Lung (tissue), 12 donors: ENCODE measurements around the gene NOVA1. TPM values are rescaled to one million over a fixed set of nuclear protein-coding genes. Genes with fewer than 3 reads are reported as not detected.

Experiments used
- ATAC-seq: fragments of 200-7000 bp; cut with Tn5 transposase; one replicate; pipeline ENCODE4 v1.9.1; 2020; ENCODE audit warnings: moderate number of reproducible peaks; ENCODE audit not compliant: insufficient read depth, low FRiP score
- DNase-seq, 3 donors: peaks; one replicate each; pipeline ENCODE4 v3.0.0-alpha.2; 2013 to 2017
- H3K27ac ChIP-seq, 2 donors: one replicate each; pipeline ENCODE4 v1.5.1; 2013; ENCODE audit warnings: mild to moderate bottlenecking in 2 of 2, moderate library complexity in 2 of 2, control low read depth in 1 of 2, inconsistent platforms in 1 of 2, low read depth in 1 of 2, low read length in 1 of 2
- H3K27me3 ChIP-seq, 3 donors: one replicate each; pipeline ENCODE4 v1.5.1; 2013; ENCODE audit warnings: low read length in 2 of 3; ENCODE audit not compliant: control insufficient read depth in 3 of 3, insufficient read depth in 3 of 3
- H3K36me3 ChIP-seq, 4 donors: one replicate each; pipeline ENCODE4 v1.5.1; 2013; ENCODE audit warnings: low read length in 4 of 4, mild to moderate bottlenecking in 1 of 4, moderate library complexity in 1 of 4; ENCODE audit not compliant: control insufficient read depth in 4 of 4, insufficient read depth in 4 of 4
- H3K4me1 ChIP-seq, 5 donors: one replicate each; pipeline ENCODE4 v1.5.1; 2013; ENCODE audit warnings: low read length in 5 of 5, mild to moderate bottlenecking in 2 of 5, moderate library complexity in 1 of 5; ENCODE audit not compliant: control insufficient read depth in 5 of 5, insufficient read depth in 5 of 5
- H3K4me3 ChIP-seq: one replicate; pipeline ENCODE4 v1.5.1; 2013; ENCODE audit warnings: mild to moderate bottlenecking, control low read depth, moderate library complexity
- H3K9ac ChIP-seq, 2 donors: one replicate each; pipeline ENCODE4 v1.5.1; 2013; ENCODE audit warnings: low read length in 2 of 2, control low read depth in 1 of 2; ENCODE audit not compliant: insufficient read depth in 1 of 2
- H3K9me3 ChIP-seq, 4 donors: one replicate each; pipeline ENCODE4 v1.5.1; 2013; ENCODE audit warnings: low read length in 3 of 4, mild to moderate bottlenecking in 1 of 4, moderate library complexity in 1 of 4; ENCODE audit not compliant: control insufficient read depth in 4 of 4, insufficient read depth in 3 of 4
- CTCF ChIP-seq: IDR thresholded peaks from 2 replicates; pipeline ENCODE4 v1.5.1; 2012; ENCODE audit warnings: mild to moderate bottlenecking; ENCODE audit errors: control extremely low read depth, extremely low read depth
- WGBS, 2 donors: extraction: QIAGEN DNeasy Blood & Tissue Kit; methylation state at CpG; one replicate each; pipeline ENCODE4 v1.1.7; 2013; 5-methylcytosine and 5-hydroxymethylcytosine counted together
- polyA plus RNA-seq, 2 donors: library from polyadenylated mRNA; stranded (reverse); fragments of 200-250 nt; gene quantifications; one replicate each; pipeline ENCODE4 v1.2.1, GENCODE V29; 2013
- total RNA-seq, 2 donors: library from RNA; depleted of rRNA in 1 of 2; stranded (reverse); fragments of >200 nt in 1 of 2; gene quantifications; one replicate each; pipeline ENCODE4 v1.2.1, GENCODE V29; 2014 to 2021
- donor health status: control.
- donor health status: control.
- donor health status: Bipolar disorder and iron deficiency.
- donor health status: healthy.
- donor health status: DM: yes; HTN: yes; CAD: no.

Gene NOVA1
- total and polyA plus RNA-seq, 4 donors: 0.38 to 10.0 (median 2.1) TPM

- ATAC-seq (no peak), DNase-seq (no peak)
- no peak overlapping the region for H3K9ac ChIP-seq
- peaks cover 0 to 9% (median 0%) of the 10 kb centered on the region in 5 donors for H3K4me1 ChIP-seq
- H3K27me3 ChIP-seq: no peaks in the 10 kb centered on the region
- TF ChIP-seq CTCF: no peak
- 82 to 84% methylated on average over 7 of the region's 7 CpGs for WGBS, 2 donors
- H3K36me3 ChIP-seq: no peaks in the 10 kb centered on the region
- no peaks in the 10 kb centered on the region for H3K9me3 ChIP-seq
- H3K4me3 ChIP-seq: no peak overlapping the region
- no peak overlapping the region for H3K27ac ChIP-seq
Observed at GRCh38 chr14:26404927-26405326, 192.9 kb downstream of the NOVA1 start.

GRCh38 chr14:26403760-26404159 is 194.1 kb downstream of the NOVA1 start:
- ATAC-seq (no peak), DNase-seq (no peak)
- Histone ChIP-seq H3K9me3 (no peaks in the 10 kb centered on the region), H3K36me3 (no peaks in the 10 kb centered on the region), H3K9ac (no peak overlapping the region), H3K27me3 (no peaks in the 10 kb centered on the region), H3K4me1 (peaks cover 0 to 9% (median 0%) of the 10 kb centered on the region in 5 donors), H3K27ac (no peak overlapping the region), H3K4me3 (no peak overlapping the region)
- 34 to 41% methylated on average over 3 of the region's 3 CpGs for WGBS, 2 donors
- TF ChIP-seq CTCF: no peak

- no peaks in the 10 kb centered on the region for H3K9me3 ChIP-seq
Observed at GRCh38 chr14:26402126-26402525, 195.7 kb downstream of the NOVA1 start.

More at GRCh38 chr14:26402126-26402525, 195.7 kb downstream of the NOVA1 start:
- no peaks in the 10 kb centered on the region for H3K27me3 ChIP-seq
- peaks cover 0 to 9% (median 0%) of the 10 kb centered on the region in 5 donors for H3K4me1 ChIP-seq
- DNase-seq: no peak
- no peak overlapping the region for H3K9ac ChIP-seq
- no peak for ATAC-seq
- H3K36me3 ChIP-seq: no peaks in the 10 kb centered on the region
- TF ChIP-seq CTCF: no peak
- no peak overlapping the region for H3K27ac ChIP-seq
- no peak overlapping the region for H3K4me3 ChIP-seq
- 86 to 87% methylated on average over 2 of the region's 2 CpGs for WGBS, 2 donors
